Measurements from ENCODE around the gene ARHGAP1. TPM values are rescaled to one million over a fixed set of nuclear protein-coding genes. Genes with fewer than 3 reads are reported as not detected.
A peak's percentile ranks its signal among the peaks of the same experiment; 100 is the strongest.

Gene ARHGAP1
- total and polyA plus RNA-seq, 3 experiments from 2014 or later: 56.8 to 76.1 (median 56.8) TPM

- H3K36me3 ChIP-seq (ENCODE audit: insufficient read depth, low read length): peaks cover 32% of the 10 kb centered on the region
- POLR2A ChIA-PET: no interaction called here
- CTCF ChIA-PET: interaction anchor here (4.1 kb wide), 1 partner anchor 14 kb away, joined by 19 read pairs; no protein-coding TSS in a partner anchor
These were observed 16.1 kb downstream of the ARHGAP1 start for GRCh38 chr11:46684367-46684766.

DNA sequence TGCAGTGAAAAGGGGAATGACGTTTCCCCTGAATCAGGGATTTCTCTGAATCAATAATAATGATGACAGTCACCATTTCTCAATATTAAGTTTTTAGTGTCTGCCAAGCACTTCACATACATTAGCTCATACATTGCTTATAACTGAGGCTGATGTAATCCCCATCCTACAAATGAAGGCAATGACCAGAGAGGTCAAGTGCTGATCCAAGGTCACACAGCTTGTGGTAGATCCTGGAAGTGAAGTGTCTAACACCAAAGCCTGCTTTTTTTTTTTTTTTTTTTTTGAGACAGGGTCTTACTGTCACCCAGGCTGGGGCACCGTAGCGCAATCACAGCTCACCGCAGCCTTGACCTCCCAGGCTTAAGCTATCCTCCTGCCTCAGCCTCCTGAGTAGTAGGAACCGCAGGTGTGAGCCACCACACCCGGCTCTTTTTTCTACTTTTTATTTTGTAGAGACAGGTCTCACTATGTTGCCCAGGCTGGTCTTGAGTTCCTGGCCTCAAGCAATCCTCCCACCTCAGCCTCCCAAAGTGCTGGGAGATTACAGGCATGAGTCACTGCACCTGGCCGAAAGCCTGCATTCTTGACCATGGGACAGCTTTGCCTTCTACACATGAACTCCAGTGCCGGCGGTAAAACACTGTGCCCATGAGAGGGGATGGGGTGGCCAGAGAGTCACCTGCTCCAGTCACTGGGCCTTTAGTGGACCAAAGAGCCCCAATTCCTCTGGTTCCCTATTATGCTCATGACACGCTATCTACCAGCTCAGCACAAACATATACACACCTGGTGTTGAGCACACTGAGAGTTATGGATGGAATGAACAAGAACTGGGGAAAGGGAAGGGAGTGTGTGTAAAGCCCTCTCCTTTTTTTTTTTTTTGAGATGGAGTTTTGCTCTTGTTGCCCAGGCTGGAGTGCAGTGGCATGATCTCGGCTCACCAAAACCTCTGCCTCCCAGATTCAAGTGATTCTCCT lies 17.4 kb downstream of the ARHGAP1 start:
- H3K27me3 ChIP-seq (ENCODE audit: insufficient read depth, low read length, poor library complexity, severe bottlenecking): no peaks in the 10 kb centered on the region
- H3K36me3 ChIP-seq (ENCODE audit: insufficient read depth, low read length): peaks cover 43% of the 10 kb centered on the region
- H3K9me3 ChIP-seq (ENCODE audit: low read length): no peaks in the 10 kb centered on the region
- H3K4me1 ChIP-seq (ENCODE audit: insufficient read depth, low read length): no peaks in the 10 kb centered on the region
- Mint-ChIP-seq H3K27ac (peak overlapping the region in 2 of 8 donors; percentile 15 to 33), H3K27me3 (no peaks in the 10 kb centered on the region), H3K4me1 (peaks cover 3 to 17% (median 3%) of the 10 kb centered on the region in 3 donors), H3K9me3 (no peaks in the 10 kb centered on the region), H3K4me3 (no peak overlapping the region), H3K36me3 (peaks cover under 1 to 85% (median 5%) of the 10 kb centered on the region in 3 donors)
- no peak overlapping the region for H3K27ac ChIP-seq (ENCODE audit: low read depth, low read length)
- POLR2A ChIA-PET: interaction anchor here (0.6 kb wide), 1 partner anchor 886 kb away, joined by 3 read pairs; no protein-coding TSS in a partner anchor
- no peak for DNase-seq
- CTCF ChIA-PET: interaction anchor here (0.7 to 4.1 kb wide), 3 partner anchors 9 to 205 kb away, joined by 3 to 19 read pairs (median 6); no protein-coding TSS in a partner anchor
- no peak overlapping the region for H3K4me3 ChIP-seq (ENCODE audit: low read length)

More at GRCh38 chr11:46684367-46684766, 16.1 kb downstream of the ARHGAP1 start:
- H3K9me3 ChIP-seq (ENCODE audit: low read length): no peaks in the 10 kb centered on the region
- no peak overlapping the region for H3K27ac ChIP-seq (ENCODE audit: low read depth, low read length)
- no peaks in the 10 kb centered on the region for H3K27me3 Mint-ChIP-seq
- no peak overlapping the region for H3K4me3 ChIP-seq (ENCODE audit: low read length)
- no peaks in the 10 kb centered on the region for H3K9me3 Mint-ChIP-seq
- no peak for DNase-seq
- peak overlapping the region in 2 of 8 donors; percentile 17 to 26 for H3K27ac Mint-ChIP-seq
- H3K4me1 ChIP-seq (ENCODE audit: insufficient read depth, low read length): no peaks in the 10 kb centered on the region
- no peaks in the 10 kb centered on the region for H3K27me3 ChIP-seq (ENCODE audit: insufficient read depth, low read length, poor library complexity, severe bottlenecking)
- no peak overlapping the region for H3K4me3 Mint-ChIP-seq
- H3K36me3 Mint-ChIP-seq: peaks cover 0 to 80% (median 8%) of the 10 kb centered on the region in 3 donors
- H3K4me1 Mint-ChIP-seq: peaks cover 2 to 22% (median 6%) of the 10 kb centered on the region in 3 donors

- Mint-ChIP-seq H3K27ac (no peak overlapping the region), H3K4me1 (peaks cover 6 to 16% (median 10%) of the 10 kb centered on the region in 3 donors), H3K9me3 (no peaks in the 10 kb centered on the region), H3K27me3 (no peaks in the 10 kb centered on the region), H3K4me3 (no peak overlapping the region), H3K36me3 (peaks cover 3 to 83% (median 5%) of the 10 kb centered on the region in 3 donors)
- peaks cover 32% of the 10 kb centered on the region for H3K36me3 ChIP-seq (ENCODE audit: insufficient read depth, low read length)
- CTCF ChIA-PET: interaction anchor here (1.3 to 4.1 kb wide), 2 partner anchors 11 to 29 kb away, joined by 3 to 19 read pairs; no protein-coding TSS in a partner anchor
- H3K4me3 ChIP-seq (ENCODE audit: low read length): no peak overlapping the region
- no peaks in the 10 kb centered on the region for H3K9me3 ChIP-seq (ENCODE audit: low read length)
- H3K27ac ChIP-seq (ENCODE audit: low read depth, low read length): no peak overlapping the region
- DNase-seq: no peak
- no peaks in the 10 kb centered on the region for H3K27me3 ChIP-seq (ENCODE audit: insufficient read depth, low read length, poor library complexity, severe bottlenecking)
- H3K4me1 ChIP-seq (ENCODE audit: insufficient read depth, low read length): peaks cover 6% of the 10 kb centered on the region
- POLR2A ChIA-PET: no interaction called here
These were observed 18.6 kb downstream of the ARHGAP1 start for GRCh38 chr11:46681814-46682213.

DNA sequence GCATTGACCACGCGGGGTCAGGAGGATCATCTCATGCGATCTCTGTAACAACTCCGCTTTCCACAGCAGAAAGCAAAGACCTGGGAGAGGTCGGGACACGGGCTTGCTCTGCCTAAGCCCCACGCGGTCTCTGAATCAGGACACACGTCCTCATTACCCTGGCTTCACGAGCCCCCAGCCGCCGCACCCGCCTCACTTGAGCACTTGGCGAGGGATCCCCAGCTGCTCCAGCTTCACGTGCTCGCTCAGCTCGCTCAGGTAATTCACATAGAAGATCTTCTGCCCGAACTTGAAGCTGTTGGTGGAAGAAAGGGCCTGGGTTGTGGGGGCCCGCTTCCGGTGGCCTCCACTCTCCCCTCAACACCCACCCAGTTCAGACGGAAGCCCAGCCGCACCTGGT lies 19.6 kb downstream of the ARHGAP1 start:
- Histone ChIP-seq H3K27ac (ENCODE audit: low read depth, low read length) (no peak overlapping the region), H3K9me3 (ENCODE audit: low read length) (no peaks in the 10 kb centered on the region), H3K4me3 (ENCODE audit: low read length) (no peak overlapping the region), H3K4me1 (ENCODE audit: insufficient read depth, low read length) (peaks cover 16% of the 10 kb centered on the region), H3K36me3 (ENCODE audit: insufficient read depth, low read length) (peaks cover 29% of the 10 kb centered on the region), H3K27me3 (ENCODE audit: insufficient read depth, low read length, poor library complexity, severe bottlenecking) (no peaks in the 10 kb centered on the region)
- no peaks in the 10 kb centered on the region for H3K27me3 Mint-ChIP-seq
- H3K36me3 Mint-ChIP-seq: peaks cover 3 to 80% (median 5%) of the 10 kb centered on the region in 3 donors
- H3K9me3 Mint-ChIP-seq: no peaks in the 10 kb centered on the region
- peaks cover 11 to 22% (median 15%) of the 10 kb centered on the region in 3 donors for H3K4me1 Mint-ChIP-seq
- ChIA-PET CTCF (interaction anchor here (1.3 to 4.1 kb wide), 2 partner anchors 10 to 30 kb away, joined by 3 to 19 read pairs; no protein-coding TSS in a partner anchor), POLR2A (no interaction called here)
- H3K27ac Mint-ChIP-seq: peak overlapping the region in 1 of 8 donors; percentile 10
- H3K4me3 Mint-ChIP-seq: no peak overlapping the region
- no peak for DNase-seq

GRCh38 chr11:46680164-46680760 lies 20.2 kb downstream of the ARHGAP1 start:
- Mint-ChIP-seq H3K27me3 (no peaks in the 10 kb centered on the region), H3K27ac (peak overlapping the region in 1 of 8 donors; percentile 10), H3K4me3 (no peak overlapping the region), H3K4me1 (peaks cover 17 to 27% (median 21%) of the 10 kb centered on the region in 3 donors), H3K36me3 (peaks cover 3 to 81% (median 5%) of the 10 kb centered on the region in 3 donors), H3K9me3 (no peaks in the 10 kb centered on the region)
- ChIA-PET CTCF (interaction anchor here (1.6 kb wide), 1 partner anchor 9 kb away, joined by 3 read pairs; no protein-coding TSS in a partner anchor), POLR2A (no interaction called here)
- Histone ChIP-seq H3K4me1 (ENCODE audit: insufficient read depth, low read length) (peaks cover 21% of the 10 kb centered on the region), H3K9me3 (ENCODE audit: low read length) (no peaks in the 10 kb centered on the region), H3K4me3 (ENCODE audit: low read length) (no peak overlapping the region), H3K36me3 (ENCODE audit: insufficient read depth, low read length) (peaks cover 29% of the 10 kb centered on the region), H3K27ac (ENCODE audit: low read depth, low read length) (no peak overlapping the region), H3K27me3 (ENCODE audit: insufficient read depth, low read length, poor library complexity, severe bottlenecking) (no peaks in the 10 kb centered on the region)
- no peak for DNase-seq

DNA sequence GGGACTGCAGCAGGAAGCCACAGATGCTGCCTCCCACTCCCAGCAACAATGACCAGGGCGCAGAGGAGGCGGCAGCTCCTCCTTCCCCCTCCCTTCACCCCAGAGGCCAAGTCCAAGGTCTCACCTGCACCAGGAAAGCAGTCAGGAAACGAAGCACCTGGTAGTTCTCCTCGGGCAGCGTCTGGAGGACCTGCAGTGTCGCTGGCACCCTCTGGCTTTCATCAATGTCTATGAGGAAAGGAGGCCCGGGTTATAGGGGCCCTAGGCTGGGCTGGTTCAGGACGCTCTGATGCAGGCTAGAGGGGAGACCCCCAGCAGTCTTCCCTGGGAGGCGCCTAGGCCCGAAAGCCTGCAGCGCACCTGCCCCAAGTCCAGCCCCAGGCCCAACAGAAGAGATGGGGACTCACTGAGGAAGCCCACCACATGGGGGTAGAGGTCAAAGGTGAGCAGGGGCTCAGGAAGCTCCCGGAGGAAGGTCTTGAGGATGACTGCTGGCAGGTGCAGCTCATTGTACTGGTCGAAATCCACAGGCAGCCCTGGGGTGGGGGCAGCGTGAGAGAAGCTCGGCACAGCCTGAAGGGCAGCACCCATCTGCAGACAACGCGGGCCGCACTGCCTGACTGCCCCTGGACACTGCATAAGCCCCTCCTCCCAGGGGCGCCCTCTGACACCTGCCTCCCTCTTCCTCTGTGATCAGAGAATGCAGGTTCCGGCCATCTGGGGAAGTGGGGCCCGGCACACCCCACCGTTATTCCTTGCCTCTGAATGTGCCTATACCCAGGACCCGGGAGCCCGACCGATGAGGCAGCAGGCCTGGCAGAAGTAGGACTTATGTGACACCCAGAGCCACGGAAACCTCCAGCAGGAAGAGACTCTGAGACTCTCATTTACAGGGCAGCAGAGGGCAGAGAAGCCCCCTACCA lies 20.9 kb downstream of the ARHGAP1 start:
- no peak overlapping the region for H3K4me3 Mint-ChIP-seq
- Histone ChIP-seq H3K27me3 (ENCODE audit: insufficient read depth, low read length, poor library complexity, severe bottlenecking) (no peaks in the 10 kb centered on the region), H3K4me1 (ENCODE audit: insufficient read depth, low read length) (peaks cover 29% of the 10 kb centered on the region), H3K36me3 (ENCODE audit: insufficient read depth, low read length) (peaks cover 29% of the 10 kb centered on the region), H3K9me3 (ENCODE audit: low read length) (no peaks in the 10 kb centered on the region), H3K4me3 (ENCODE audit: low read length) (no peak overlapping the region), H3K27ac (ENCODE audit: low read depth, low read length) (no peak overlapping the region)
- H3K36me3 Mint-ChIP-seq: peaks cover 3 to 81% (median 6%) of the 10 kb centered on the region in 3 donors
- no peak for DNase-seq
- H3K4me1 Mint-ChIP-seq: peaks cover 24 to 35% (median 26%) of the 10 kb centered on the region in 3 donors
- ChIA-PET POLR2A (no interaction called here), CTCF (interaction anchor here (1.6 kb wide), 1 partner anchor 8 kb away, joined by 3 read pairs; no protein-coding TSS in a partner anchor)
- no peak overlapping the region for H3K27ac Mint-ChIP-seq
- H3K9me3 Mint-ChIP-seq: no peaks in the 10 kb centered on the region
- H3K27me3 Mint-ChIP-seq: no peaks in the 10 kb centered on the region

GRCh38 chr11:46678741-46679130 lies 21.7 kb downstream of the ARHGAP1 start:
- Histone ChIP-seq H3K27ac (ENCODE audit: low read depth, low read length) (no peak overlapping the region), H3K4me1 (ENCODE audit: insufficient read depth, low read length) (peaks cover 36% of the 10 kb centered on the region), H3K4me3 (ENCODE audit: low read length) (no peak overlapping the region), H3K9me3 (ENCODE audit: low read length) (no peaks in the 10 kb centered on the region), H3K27me3 (ENCODE audit: insufficient read depth, low read length, poor library complexity, severe bottlenecking) (no peaks in the 10 kb centered on the region), H3K36me3 (ENCODE audit: insufficient read depth, low read length) (peaks cover 29% of the 10 kb centered on the region)
- no peaks in the 10 kb centered on the region for H3K9me3 Mint-ChIP-seq
- peak overlapping the region in 2 of 8 donors; percentile 23 to 77 for H3K27ac Mint-ChIP-seq
- ChIA-PET POLR2A (no interaction called here), CTCF (no interaction called here)
- peaks cover 3 to 76% (median 4%) of the 10 kb centered on the region in 3 donors for H3K36me3 Mint-ChIP-seq
- no peak overlapping the region for H3K4me3 Mint-ChIP-seq
- no peak for DNase-seq
- H3K27me3 Mint-ChIP-seq: no peaks in the 10 kb centered on the region
- peaks cover 26 to 34% (median 28%) of the 10 kb centered on the region in 3 donors for H3K4me1 Mint-ChIP-seq

Measured in CD8-positive, alpha-beta memory T cell (primary cell).